H9 (cell line): ENCODE data around the gene C1orf226. TPM values are rescaled to one million over a fixed set of nuclear protein-coding genes. Genes with fewer than 3 reads are reported as not detected.
"Not testable (repeated sequence)": the region's sequence is repeated elsewhere in the genome, so short reads cannot be mapped to it uniquely, and the experiment has no call there.

Experiments used
- DNase-seq: peaks from one replicate; pipeline ENCODE4 v3.0.0-alpha.2; 2017
- H2AFZ ChIP-seq: one replicate; pipeline ENCODE4 v1.6.1; 2013; ENCODE audit warnings: mild to moderate bottlenecking, low read length, control low read depth, moderate library complexity
- H2AK5ac ChIP-seq: 2 replicates; pipeline ENCODE4 v1.6.1; 2013; ENCODE audit warnings: low read length, control low read depth, mixed read lengths; ENCODE audit not compliant: insufficient read length
- H2BK120ac ChIP-seq: one replicate; pipeline ENCODE4 v1.6.1; 2013; ENCODE audit warnings: low read depth, mild to moderate bottlenecking, low read length, control low read depth, inconsistent platforms; ENCODE audit not compliant: poor library complexity, severe bottlenecking
- H2BK12ac ChIP-seq: 2 replicates; pipeline ENCODE4 v1.6.1; 2013; ENCODE audit warnings: low read length, control low read depth, mixed read lengths, low read depth; ENCODE audit not compliant: insufficient read length
- H2BK15ac ChIP-seq: 2 replicates; pipeline ENCODE4 v1.6.1; 2013; ENCODE audit warnings: low read depth, low read length, control low read depth
- H2BK20ac ChIP-seq: one replicate; pipeline ENCODE4 v1.6.1; 2013; ENCODE audit warnings: low read depth, mild to moderate bottlenecking, low read length, control low read depth, inconsistent platforms; ENCODE audit not compliant: poor library complexity, severe bottlenecking
- H2BK5ac ChIP-seq: 2 replicates; pipeline ENCODE4 v1.6.1; 2013; ENCODE audit warnings: low read length, control low read depth, mixed read lengths; ENCODE audit not compliant: insufficient read length
- H3K14ac ChIP-seq: 2 replicates; pipeline ENCODE4 v1.6.1; 2013; ENCODE audit warnings: low read length, control low read depth; ENCODE audit not compliant: insufficient read depth
- H3K18ac ChIP-seq: 2 replicates; pipeline ENCODE4 v1.6.1; 2013; ENCODE audit warnings: low read depth, mild to moderate bottlenecking, mixed read lengths, low read length, control low read depth; ENCODE audit not compliant: insufficient read length
- H3K23ac ChIP-seq: 2 replicates; pipeline ENCODE4 v1.6.1; 2013; ENCODE audit warnings: low read length, control low read depth, mixed read lengths, low read depth; ENCODE audit not compliant: insufficient read length
- H3K23me2 ChIP-seq: 2 replicates; pipeline ENCODE4 v1.6.1; 2013; ENCODE audit warnings: low read depth, mild to moderate bottlenecking, mixed read lengths, low read length, control low read depth; ENCODE audit not compliant: insufficient read length, poor library complexity, severe bottlenecking
- H3K27ac ChIP-seq: 2 replicates; pipeline ENCODE4 v1.5.1; 2013; ENCODE audit warnings: low read length, control low read depth, mixed read lengths, low read depth; ENCODE audit not compliant: insufficient read length
- H3K27me3 ChIP-seq: 2 replicates; pipeline ENCODE4 v1.6.1; 2013; ENCODE audit warnings: low read length, control low read depth, inconsistent platforms; ENCODE audit not compliant: insufficient read depth
- H3K4ac ChIP-seq: 2 replicates; pipeline ENCODE4 v1.6.1; 2013; ENCODE audit warnings: low read depth, mild to moderate bottlenecking, control low read depth, inconsistent platforms, low read length, moderate library complexity
- H3K4me1 ChIP-seq: 2 replicates; pipeline ENCODE4 v1.6.1; 2013; ENCODE audit warnings: low read length, control low read depth, inconsistent platforms; ENCODE audit not compliant: insufficient read depth
- H3K4me2 ChIP-seq: 2 replicates; pipeline ENCODE4 v1.6.1; 2013; ENCODE audit warnings: low read length, control low read depth, mixed read lengths; ENCODE audit not compliant: insufficient read length, insufficient read depth
- H3K56ac ChIP-seq: 2 replicates; pipeline ENCODE4 v1.6.1; 2013; ENCODE audit warnings: low read depth, mild to moderate bottlenecking, mixed read lengths, low read length, control low read depth; ENCODE audit not compliant: insufficient read length
- H3K79me1 ChIP-seq: 2 replicates; pipeline ENCODE4 v1.6.1; 2013; ENCODE audit warnings: low read depth, mild to moderate bottlenecking, moderate library complexity, low read length, control low read depth, inconsistent platforms; ENCODE audit not compliant: insufficient read depth, poor library complexity, severe bottlenecking
- H3K79me2 ChIP-seq: 2 replicates; pipeline ENCODE4 v1.6.1; 2013; ENCODE audit warnings: low read length, control low read depth, inconsistent platforms; ENCODE audit not compliant: insufficient read depth
- H3K9ac ChIP-seq: 2 replicates; pipeline ENCODE4 v1.6.1; 2013; ENCODE audit warnings: low read length, control low read depth, mixed read lengths; ENCODE audit not compliant: insufficient read length; ENCODE audit errors: extremely low read depth
- H3K9me3 ChIP-seq: one replicate; pipeline ENCODE4 v1.6.1; 2013; ENCODE audit warnings: low read depth, low read length, inconsistent platforms; ENCODE audit not compliant: control insufficient read depth
- H3T11ph ChIP-seq: one replicate; pipeline ENCODE4 v1.6.1; 2013; ENCODE audit warnings: mild to moderate bottlenecking, low read length, control low read depth, inconsistent platforms
- H4K20me1 ChIP-seq: one replicate; pipeline ENCODE4 v1.6.1; 2013; ENCODE audit not compliant: control insufficient read depth, insufficient read length, insufficient read depth
- H4K5ac ChIP-seq: 2 replicates; pipeline ENCODE4 v1.6.1; 2013; ENCODE audit warnings: low read depth, mild to moderate bottlenecking, mixed read lengths, low read length, control low read depth; ENCODE audit not compliant: insufficient read length
- H4K8ac ChIP-seq: replicated peaks from 2 replicates; pipeline ENCODE4 v1.6.1; 2013; ENCODE audit warnings: low read length, control low read depth, mixed read lengths, low read depth; ENCODE audit not compliant: insufficient read length
- H4K91ac ChIP-seq: 2 replicates; pipeline ENCODE4 v1.6.1; 2013; ENCODE audit warnings: low read depth, mild to moderate bottlenecking, moderate library complexity, mixed read lengths, low read length, control low read depth; ENCODE audit not compliant: insufficient read length
- H3K27ac Mint-ChIP-seq, 3 experiments: 2 replicates in 2 of 3; 3 replicates in 1 of 3; pipeline ENCODE4 v1.8.0; 2020 to 2021; ENCODE audit warnings: mixed read lengths in 3 of 3, mild to moderate bottlenecking in 1 of 3, moderate library complexity in 1 of 3
- H3K27me3 Mint-ChIP-seq: 2 replicates; pipeline ENCODE4 v1.8.0; 2021; ENCODE audit warnings: low read depth, mild to moderate bottlenecking, moderate library complexity, mixed read lengths
- H3K36me3 Mint-ChIP-seq, 3 experiments: 2 replicates in 2 of 3; 3 replicates in 1 of 3; pipeline ENCODE4 v1.8.0; 2020 to 2021; ENCODE audit warnings: low read depth in 3 of 3, mixed read lengths in 3 of 3; ENCODE audit not compliant: insufficient read depth in 1 of 3
- H3K4me1 Mint-ChIP-seq, 2 experiments: 2 replicates each; pipeline ENCODE4 v1.8.0; 2020; ENCODE audit warnings: mixed read lengths in 2 of 2
- H3K4me3 Mint-ChIP-seq, 2 experiments: 2 replicates in 1 of 2; 3 replicates in 1 of 2; pipeline ENCODE4 v1.8.0; 2020 to 2021; ENCODE audit warnings: mild to moderate bottlenecking in 2 of 2, mixed read lengths in 2 of 2, moderate library complexity in 1 of 2
- H3K9me3 Mint-ChIP-seq, 2 experiments: 2 replicates in 1 of 2; 3 replicates in 1 of 2; pipeline ENCODE4 v1.8.0; 2020; ENCODE audit warnings: mild to moderate bottlenecking in 2 of 2, mixed read lengths in 2 of 2, moderate library complexity in 1 of 2
- WGBS: extraction: QIAGEN DNeasy Blood & Tissue Kit; methylation state at CpG from one replicate; pipeline ENCODE4 v1.1.7; 2013; ENCODE audit warnings: missing lambda C conversion rate, low lambda C conversion rate, mixed read lengths; ENCODE audit not compliant: insufficient read length; ENCODE audit errors: extremely low coverage; 5-methylcytosine and 5-hydroxymethylcytosine counted together
- total RNA-seq: library from RNA; stranded (reverse); gene quantifications from 2 replicates; pipeline ENCODE4 v1.2.1, GENCODE V29; 2021
- TF ChIP-seq, protein P1 (sequence below): fragments of 200-600 bp; sonication (generic); conservative IDR thresholded peaks from 3 replicates; pipeline ENCODE4 v1.8.0; 2021; ENCODE audit warnings: antibody characterized with exemption, mild to moderate bottlenecking

C1orf226 gene
- total RNA-seq, 1 experiment from 2014 or later: 11.5 TPM

DNA sequence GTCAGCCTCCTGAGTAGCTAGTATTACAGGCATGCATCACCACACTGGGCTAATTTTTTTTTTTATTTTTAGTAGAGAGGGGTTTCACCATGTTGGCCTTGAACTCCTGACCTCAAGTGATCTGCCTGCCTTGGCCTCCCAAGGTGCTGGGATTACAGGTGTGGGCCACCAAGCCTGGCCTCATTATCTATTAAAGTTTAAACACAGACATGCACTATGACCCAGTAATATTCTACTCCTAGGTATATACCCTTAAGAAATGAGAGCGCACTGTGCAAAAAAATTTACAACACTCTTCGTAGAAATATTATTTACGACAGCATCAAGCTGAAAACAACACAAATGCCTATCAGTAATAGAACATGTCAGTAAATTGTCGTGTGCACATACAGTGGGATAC is 49.1 kb downstream of the C1orf226 start:
- Histone ChIP-seq H2BK12ac (no peak overlapping the region), H3K4me2 (no peak overlapping the region), H2AFZ (no peak overlapping the region), H4K91ac (no peak overlapping the region), H3K9ac (no peak overlapping the region), H3K4me1 (no peaks in the 10 kb centered on the region), H2BK20ac (no peak overlapping the region), H2AK5ac (no peak overlapping the region), H3K23ac (no peak overlapping the region), H4K5ac (no peak overlapping the region), H2BK15ac (no peak overlapping the region), H3K14ac (no peak overlapping the region), H3K27ac (no peak overlapping the region), H3K18ac (no peak overlapping the region), H3K4ac (no peak overlapping the region), H2BK5ac (no peak overlapping the region), H4K8ac (no peak overlapping the region), H3T11ph (no peak overlapping the region), H3K9me3 (no peaks in the 10 kb centered on the region), H3K79me1 (no peaks in the 10 kb centered on the region), H3K79me2 (no peaks in the 10 kb centered on the region), H2BK120ac (no peak overlapping the region), H3K56ac (no peak overlapping the region), H3K23me2 (no peaks in the 10 kb centered on the region), H4K20me1 (no peaks in the 10 kb centered on the region), H3K27me3 (no peaks in the 10 kb centered on the region)
- TF ChIP-seq, protein P1, sequence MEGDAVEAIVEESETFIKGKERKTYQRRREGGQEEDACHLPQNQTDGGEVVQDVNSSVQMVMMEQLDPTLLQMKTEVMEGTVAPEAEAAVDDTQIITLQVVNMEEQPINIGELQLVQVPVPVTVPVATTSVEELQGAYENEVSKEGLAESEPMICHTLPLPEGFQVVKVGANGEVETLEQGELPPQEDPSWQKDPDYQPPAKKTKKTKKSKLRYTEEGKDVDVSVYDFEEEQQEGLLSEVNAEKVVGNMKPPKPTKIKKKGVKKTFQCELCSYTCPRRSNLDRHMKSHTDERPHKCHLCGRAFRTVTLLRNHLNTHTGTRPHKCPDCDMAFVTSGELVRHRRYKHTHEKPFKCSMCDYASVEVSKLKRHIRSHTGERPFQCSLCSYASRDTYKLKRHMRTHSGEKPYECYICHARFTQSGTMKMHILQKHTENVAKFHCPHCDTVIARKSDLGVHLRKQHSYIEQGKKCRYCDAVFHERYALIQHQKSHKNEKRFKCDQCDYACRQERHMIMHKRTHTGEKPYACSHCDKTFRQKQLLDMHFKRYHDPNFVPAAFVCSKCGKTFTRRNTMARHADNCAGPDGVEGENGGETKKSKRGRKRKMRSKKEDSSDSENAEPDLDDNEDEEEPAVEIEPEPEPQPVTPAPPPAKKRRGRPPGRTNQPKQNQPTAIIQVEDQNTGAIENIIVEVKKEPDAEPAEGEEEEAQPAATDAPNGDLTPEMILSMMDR: no peak
- Mint-ChIP-seq H3K27ac (no peak overlapping the region), H3K4me3 (no peak overlapping the region), H3K9me3 (peaks cover 5 to 7% of the 10 kb centered on the region in 2 experiments; a peak in 3 of 5 replicates), H3K36me3 (peaks cover 0 to 2% (median 0%) of the 10 kb centered on the region in 3 experiments; a peak in 1 of 7 replicates), H3K27me3 (no peaks in the 10 kb centered on the region; the same call in 1 of the 2 replicates), H3K4me1 (no peaks in the 10 kb centered on the region)
- WGBS: no CpG with 5 or more reads among the region's 4 CpGs
- DNase-seq: no peak

DNA sequence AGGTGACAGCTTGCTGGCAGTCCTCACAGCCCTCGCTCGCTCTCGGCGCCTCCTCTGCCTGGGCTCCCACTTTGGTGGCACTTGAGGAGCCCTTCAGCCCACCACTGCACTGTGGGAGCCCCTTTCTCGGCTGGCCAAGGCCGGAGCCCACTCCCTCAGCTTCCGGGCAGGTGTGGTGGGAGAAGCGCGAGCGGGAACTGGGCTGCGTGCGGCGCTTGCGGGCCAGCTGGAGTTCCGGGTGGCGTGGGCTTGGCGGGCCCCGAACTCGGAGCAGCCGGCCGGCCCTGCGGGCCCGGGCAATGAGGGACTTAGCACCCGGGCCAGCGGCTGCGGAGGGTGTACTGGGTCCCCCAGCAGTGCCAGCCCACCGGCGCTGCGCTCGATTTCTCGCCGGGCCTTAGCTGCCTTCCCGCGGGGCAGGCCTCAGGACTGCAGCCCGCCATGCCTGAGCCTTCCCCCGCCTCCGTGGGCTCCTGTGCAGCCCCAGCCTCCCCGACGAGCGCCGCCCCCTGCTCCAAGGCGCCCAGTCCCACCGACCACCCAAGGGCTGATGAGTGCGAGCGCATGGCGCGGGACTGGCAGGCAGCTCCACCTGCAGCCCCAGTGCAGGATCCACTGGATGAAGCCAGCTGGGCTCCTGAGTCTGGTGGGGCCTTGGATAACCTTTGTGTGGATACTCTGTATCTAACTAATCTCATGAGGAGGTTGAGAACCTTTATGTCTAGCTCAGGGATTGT is 51.6 kb downstream of the C1orf226 start:
- H3T11ph ChIP-seq, H3K18ac ChIP-seq, DNase-seq, H3K4me1 ChIP-seq, H2AK5ac ChIP-seq, H3K27me3 ChIP-seq, H2BK5ac ChIP-seq, H2BK12ac ChIP-seq, H3K27ac Mint-ChIP-seq, H2BK20ac ChIP-seq, H3K9ac ChIP-seq, H4K5ac ChIP-seq, H3K23ac ChIP-seq, H3K14ac ChIP-seq, H3K4me3 Mint-ChIP-seq, H3K56ac ChIP-seq, H4K20me1 ChIP-seq, H3K36me3 Mint-ChIP-seq, H2AFZ ChIP-seq, H3K79me1 ChIP-seq, H3K27me3 Mint-ChIP-seq, H2BK120ac ChIP-seq, H3K27ac ChIP-seq, H3K79me2 ChIP-seq, H3K23me2 ChIP-seq, H3K9me3 ChIP-seq, H3K4ac ChIP-seq, H2BK15ac ChIP-seq, H4K8ac ChIP-seq, H4K91ac ChIP-seq, H3K4me2 ChIP-seq, H3K9me3 Mint-ChIP-seq, H3K4me1 Mint-ChIP-seq: not testable (repeated sequence)
- no CpG with 5 or more reads among the region's 47 CpGs for WGBS
